ENCODE data around the gene PPFIBP2.
A peak's percentile ranks its signal among the peaks of the same experiment; 100 is the strongest.

PPFIBP2 gene

DNA sequence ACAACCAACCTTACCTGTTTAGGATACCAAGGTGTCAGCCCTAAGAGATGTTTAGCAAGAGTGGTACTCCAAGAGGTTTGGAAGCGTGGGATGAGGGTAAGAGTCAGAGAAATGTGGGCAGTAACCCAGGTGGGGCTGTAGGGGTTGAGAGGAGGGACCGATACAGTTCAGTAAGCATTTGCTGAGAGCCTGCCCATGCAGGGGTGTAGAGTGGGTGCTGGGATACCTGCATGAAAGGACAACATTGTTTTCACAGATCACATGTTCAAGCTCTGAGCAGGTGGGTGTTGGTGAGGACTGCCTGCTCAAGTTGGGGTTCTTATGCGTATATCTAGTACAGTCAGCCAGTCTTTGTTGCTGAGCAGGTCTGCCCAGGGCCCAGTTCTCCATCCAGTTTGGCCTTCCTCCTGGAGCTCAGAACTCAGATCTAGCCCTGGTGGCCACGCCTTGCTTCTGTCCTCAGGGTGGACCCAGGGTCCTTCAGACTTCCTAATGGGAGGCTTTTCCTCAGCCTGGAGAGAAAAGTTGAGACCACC is 14.8 kb downstream of the PPFIBP2 start:
- no peak for DNase-seq

DNA sequence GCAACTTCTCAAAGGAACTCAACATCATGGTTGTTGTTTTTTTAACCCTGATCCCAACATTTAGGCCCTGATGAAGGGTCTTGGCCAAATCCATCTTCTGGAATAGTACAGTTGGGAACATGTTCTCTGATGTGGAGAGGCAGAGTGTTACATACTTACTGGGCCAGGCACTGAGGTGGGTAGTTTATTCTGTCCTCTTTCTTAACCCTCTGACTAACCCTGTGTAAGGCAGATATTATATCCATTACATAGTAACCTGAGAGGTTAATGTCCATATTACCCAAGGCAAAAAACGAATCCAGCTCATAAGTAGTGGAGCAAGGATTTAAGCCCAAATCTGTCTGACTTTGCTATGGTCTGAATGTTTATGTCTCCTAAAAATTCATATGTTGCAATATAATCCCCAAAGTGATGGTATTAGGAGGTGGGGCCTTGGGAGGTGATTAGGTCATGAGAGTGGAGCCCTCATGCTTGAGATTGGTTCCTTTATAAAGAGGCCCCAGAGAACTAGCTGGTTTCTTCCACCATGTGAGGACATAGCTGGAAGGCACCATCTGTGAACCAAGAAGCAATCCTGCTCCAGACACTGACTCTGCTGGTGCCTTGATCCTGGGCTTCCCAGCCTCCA is 16.3 kb downstream of the PPFIBP2 start:
- DNase-seq, result no peak

DNA sequence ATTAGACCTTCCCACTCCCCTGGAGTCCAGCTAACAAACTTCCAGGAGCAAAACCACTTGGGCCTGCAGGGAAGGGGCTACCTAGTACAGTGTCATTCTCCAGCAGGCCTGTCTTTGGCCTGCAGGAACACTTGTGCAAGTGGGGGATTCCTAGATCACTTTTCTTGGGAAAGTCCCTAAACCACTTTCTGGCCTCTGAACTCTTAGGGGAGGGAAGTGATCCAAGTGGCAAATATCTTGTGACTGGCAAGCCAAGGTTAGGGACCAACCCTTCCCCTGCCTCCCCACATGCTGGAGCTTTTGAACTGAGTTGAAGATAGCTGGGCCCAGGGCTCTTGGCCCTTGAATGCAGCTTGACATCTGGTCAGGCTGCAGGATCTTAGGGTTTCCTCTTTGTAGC is 17.2 kb downstream of the PPFIBP2 start:
- no peak for DNase-seq

DNA sequence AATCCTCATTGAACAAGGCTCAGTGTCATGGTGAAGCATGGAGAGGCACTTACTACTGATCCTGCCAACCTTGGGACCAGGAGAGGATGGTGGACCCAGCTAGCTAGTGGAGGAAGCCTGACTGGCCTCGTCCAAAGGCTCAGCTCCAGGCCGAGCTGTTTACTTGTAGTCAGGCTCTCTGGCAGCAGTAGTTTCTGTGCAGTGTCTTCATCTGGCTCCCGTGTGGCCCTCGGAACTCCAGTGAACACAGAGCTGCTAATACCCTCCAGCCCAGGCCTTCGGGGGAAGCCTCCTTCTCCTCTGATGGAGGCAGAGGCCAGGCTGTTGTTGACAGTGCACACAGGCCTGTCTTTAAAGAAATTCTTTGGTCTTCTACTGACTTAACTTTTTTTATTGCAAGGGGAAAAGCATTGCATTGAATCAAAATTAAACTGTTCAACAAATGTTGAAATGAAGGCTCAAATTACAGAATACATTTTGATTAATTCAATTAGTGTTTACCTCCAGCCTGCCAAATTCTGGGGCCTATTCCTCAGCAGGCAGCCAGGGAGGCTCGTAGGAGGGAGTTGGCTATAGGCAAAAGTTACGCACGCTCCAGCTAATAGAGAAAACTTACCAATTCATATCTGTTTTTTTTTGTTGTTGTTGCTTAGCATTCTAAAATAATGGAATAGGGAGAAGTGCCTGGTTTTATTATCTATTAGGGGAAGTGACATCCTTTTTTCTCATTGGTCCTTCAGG is 18.8 kb downstream of the PPFIBP2 start:
- DNase-seq, result peak; percentile 39

DNA sequence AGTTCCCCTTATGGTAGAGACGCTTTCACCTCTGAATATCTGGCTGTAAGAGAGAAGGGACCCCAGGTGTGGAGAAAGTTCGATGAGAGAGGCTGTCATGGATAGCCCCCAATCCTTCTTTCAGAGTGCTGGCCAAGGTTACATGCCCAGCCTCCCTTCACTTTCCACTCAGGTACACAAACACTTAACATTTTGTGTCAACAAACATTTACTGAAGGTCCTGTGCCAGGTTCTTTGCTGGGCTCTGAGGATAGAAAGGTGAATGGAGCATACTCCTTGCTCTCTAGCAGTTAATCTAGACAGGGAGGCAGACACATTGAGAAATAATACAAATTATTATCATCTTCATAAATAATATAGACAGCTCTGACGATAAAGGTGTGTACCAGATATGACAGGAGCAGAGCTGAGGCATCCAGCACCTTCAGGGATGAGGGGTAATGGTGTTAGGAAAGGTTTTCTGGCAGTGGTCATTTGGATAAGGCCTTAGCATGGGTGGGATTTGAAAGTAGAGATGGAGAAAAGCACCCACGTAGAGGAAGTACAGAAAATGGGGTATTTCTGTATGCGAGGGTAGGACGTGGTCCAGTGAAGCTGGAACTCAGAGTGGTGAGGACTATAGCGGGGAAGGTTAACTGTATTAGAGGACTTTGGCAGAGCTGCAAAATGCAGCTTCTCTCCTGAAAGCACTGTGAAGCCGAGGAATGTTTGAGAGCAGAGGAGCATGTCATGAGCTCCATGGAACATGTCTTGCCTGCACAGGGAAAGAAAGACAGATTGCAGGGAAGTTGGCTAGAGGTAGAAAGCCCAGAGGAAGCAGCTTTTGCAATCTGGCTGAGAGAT is 19.6 kb downstream of the PPFIBP2 start:
- DNase-seq, result no peak

DNA sequence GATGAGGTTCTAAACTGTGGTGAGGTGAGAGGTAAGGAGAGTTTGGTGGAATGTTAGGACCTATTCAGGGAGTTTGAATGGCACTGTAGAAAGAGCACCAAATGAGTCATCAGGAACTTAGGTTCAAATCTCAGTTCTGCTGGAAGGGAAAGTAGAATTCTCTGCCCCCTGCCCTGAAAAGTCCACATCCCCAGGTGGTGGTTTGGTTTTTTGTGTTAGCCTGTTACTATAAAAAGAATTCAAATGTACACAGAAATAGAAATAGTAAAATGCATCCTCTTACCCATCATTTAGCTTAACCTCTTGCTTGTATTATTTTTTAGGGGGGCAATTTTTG is 20.2 kb downstream of the PPFIBP2 start:
- DNase-seq, result no peak

DNA sequence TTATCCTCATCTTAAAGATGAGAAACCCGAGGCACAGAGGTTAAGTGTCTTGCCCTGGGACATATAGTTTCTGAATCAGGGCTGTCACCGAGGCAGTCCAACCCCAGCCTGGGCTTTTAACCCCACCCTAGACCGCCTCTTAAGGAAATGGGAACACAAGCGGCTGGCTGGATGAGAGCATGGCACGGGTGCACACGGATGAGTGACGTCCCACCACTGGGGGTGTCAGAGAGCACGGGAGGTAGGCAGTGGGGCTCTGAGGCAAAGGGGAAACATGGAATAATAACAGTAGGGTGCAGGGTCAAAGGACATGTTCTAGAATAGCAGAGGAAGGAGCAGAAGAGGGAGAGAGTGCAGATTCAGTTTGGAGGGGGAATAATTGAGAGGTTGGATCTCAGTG is 22.3 kb downstream of the PPFIBP2 start:
- DNase-seq, result no peak

DNA sequence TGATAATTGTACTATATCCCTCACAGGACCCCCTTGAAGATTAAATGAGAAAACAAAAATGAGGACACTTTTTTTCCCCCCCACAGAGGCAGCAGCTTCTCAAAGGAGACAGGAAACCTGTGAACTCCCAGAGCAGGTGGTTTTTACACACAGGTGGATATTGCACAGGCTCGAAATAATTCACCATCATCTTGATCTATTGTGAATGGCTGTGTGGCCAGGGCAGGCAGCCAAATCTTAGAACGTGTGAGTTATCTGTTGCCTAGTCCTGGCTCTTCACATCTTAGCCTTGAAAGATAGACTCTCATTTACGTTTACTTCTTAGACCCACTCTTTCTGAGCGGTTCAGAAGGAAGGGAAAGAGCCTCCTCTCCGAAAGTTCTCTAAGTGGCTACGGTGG is 23.5 kb downstream of the PPFIBP2 start:
- DNase-seq, result no peak

DNA sequence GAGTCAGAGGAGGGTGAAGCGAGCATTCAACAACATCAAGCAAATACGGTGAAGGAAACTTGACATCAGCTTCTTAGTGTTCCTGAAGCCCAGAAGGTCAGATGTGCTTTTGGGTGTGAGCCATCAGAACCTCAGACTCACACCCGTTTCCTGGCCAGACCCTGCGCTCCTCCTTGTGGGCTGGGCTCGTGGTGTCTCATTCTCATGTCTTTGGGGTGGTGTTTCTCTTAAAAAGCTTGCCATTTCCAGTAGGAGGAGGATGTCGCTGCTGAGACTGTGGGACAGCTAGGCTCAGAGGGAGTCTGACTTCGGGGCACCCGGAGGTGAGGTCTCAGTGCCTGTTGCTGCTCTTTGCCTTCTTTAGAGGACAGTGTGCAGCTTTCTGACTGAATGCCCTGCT is 24.2 kb downstream of the PPFIBP2 start:
- peak; percentile 34 for DNase-seq

DNA sequence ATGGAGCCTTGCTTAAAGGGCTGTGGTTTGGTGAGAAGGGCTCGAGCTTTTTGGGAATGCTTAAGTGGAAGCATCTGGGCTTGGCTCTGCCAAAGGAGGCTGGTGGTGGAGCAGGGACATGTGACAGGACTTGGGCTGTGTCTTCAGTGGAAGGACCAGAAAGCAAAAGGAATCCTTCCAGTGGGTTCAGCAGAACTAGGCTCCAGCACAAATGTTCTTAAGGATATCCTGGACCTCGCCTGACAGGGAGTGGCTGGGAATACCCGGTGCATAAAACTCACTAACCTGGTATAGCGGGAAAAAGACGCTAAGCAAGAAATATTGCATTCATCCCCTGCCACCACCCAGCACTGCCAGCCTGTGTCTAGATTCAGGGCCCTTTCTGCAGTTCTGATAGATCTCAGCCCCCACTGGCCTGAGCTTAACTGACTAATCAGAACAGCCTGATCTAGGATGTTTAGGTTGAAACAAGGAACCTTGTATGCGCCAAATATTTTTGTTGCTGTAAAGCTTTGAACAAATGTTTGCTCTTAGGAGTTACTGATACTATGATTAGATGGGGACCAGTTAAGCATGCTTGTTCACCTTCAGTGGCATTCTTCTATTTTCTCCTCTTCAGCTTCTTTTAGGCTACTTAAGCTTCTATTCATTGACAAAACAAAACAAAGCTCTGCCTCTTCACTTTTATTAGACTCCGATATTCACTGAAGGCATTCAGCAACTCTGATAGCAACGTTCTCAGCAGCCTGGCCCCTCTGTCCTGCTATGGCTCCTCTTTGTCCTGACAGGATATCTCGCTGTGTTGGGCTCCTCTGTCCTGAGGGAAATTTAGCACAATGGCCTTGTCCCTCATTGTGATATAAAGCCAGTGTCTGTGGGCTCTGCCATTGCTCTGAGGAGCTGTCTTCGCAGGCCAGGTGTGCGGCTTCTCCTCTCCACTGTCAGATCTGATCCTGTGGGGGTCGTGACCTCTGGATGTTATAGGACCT is 25.0 kb downstream of the PPFIBP2 start:
- no peak for DNase-seq

DNA sequence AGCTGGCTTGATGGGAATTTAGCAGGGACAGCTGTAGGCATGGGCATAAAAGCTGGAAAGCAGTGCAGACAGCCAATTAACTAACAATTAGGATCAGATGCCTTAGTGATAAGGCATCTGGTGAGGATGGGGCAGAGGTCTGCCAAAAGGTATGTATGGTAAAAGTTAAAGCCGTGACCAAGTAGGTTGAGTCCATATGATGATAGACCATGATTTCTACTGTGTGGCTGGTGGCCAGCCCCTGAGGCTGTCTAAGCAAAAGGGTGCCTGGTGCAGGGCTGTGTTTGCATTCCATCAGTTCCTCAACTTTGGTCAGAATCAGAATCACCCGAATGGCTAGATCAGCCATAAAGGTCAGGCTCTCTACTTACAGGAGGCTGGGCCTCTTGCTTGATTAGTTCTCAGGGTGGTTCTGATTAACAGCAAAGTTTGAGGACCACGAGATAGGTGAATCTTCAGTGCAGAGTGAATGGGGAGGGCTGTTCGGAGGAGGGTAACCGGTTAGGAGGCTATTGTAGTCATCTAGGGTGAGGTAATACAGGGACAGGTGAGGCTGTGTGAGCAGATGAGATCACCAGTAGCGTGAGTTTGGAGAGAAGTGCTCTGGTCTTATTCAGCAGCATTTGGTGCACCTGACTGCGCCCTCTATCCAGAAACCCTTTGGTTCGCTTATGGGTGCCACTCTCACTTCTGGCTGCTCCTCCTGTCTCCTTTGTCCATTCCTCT is 27.2 kb downstream of the PPFIBP2 start:
- DNase-seq, result no peak

DNA sequence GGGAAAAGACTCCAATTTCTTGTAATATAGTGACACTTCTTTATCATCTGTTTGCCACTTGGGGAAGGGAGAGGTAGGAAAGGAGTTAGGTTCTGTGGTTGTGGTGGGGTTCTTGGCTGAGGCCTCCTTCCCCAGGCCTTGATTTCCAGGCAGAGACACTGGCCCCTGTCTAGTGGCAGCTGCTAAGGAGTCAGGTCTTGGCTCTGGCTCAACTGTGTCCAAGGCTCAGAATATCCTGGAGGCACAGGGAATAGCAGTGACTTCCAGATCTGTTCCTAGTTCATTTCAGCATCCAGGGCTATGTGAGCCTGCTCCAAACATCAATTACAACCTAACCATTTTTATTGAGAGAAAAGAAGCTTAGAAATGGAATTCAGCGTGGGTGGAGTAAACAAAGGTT is 29.5 kb downstream of the PPFIBP2 start:
- no peak for DNase-seq

DNA sequence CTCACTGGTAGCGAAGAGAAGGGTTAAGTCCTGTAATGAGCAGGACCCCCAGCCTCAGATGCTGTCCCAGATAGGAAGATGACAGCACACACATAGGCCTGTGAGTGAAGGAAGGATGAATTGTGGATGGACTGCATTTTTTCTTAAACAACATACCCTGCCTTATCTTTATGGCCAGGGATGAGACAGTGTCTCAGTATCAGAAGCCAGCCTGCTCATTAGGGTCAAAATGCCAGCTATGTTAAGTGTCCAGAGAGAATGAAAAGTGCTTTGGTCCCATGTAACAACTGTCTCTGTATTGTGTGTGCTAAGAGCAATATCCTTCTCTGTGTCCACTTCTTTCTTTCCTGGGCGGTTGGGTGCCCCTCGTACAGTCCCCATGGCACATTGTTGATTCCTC is 30.2 kb downstream of the PPFIBP2 start:
- DNase-seq, result no peak

DNA sequence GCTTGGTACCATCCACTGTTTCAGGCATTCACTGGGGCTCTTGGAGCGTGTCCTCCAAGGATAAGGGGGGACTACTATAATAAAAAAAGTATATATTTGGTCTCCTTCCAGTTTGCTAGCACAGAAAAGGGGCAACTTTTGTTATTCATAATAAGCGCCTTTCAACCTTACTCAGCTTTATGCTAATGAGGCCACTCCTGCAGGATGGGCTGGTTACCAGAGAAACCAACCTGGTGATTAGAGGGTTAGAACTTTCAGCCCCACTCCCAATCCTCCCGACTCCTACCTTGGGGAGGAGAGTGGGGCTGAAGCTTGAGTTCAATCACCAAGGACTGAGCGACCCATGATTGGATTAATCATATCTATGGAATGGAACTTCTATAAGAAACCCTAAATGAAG is 31.8 kb downstream of the PPFIBP2 start:
- DNase-seq, result no peak

DNA sequence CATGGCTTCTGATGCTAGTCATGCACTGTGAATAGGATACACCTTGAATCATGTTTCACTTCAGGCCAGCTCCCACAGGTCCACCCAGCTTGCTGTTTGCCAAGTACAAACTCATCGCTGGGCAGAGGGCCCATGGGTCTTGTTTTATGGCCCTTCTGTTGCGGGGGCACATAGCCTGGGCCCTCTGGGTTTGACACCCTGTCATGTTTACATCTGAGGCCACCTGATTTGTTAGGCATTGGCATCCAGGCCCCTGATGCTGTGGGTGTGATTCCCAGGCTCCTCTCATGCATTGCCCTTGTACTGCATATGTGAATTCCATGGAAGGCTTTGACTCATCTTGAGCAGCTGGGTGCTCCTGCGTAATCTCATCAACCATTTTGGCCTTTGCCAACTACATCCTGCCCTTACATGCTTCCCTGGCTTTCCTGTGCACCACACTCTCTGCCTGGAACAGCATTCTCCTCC is 32.6 kb downstream of the PPFIBP2 start:
- DNase-seq, result no peak

DNA sequence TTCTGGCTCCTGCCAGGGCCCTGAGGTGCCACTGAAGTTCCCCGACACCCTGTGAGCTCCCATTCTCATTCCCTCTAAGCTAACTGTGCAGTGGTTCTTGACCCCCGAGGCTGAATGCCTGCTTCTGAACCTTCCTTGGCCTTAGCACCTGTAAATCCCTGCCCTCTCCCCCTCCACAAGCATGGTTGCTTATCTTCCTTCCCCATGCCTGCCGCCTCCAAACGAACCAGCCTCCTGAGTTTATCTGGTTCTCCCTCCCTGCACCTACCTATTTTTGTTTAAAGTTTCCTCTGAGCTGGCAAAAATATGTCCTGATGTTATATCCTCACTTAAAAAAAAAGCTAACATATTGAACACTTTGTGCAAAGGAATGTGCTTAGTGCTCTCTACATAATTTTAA is 33.9 kb downstream of the PPFIBP2 start:
- no peak for DNase-seq

DNA sequence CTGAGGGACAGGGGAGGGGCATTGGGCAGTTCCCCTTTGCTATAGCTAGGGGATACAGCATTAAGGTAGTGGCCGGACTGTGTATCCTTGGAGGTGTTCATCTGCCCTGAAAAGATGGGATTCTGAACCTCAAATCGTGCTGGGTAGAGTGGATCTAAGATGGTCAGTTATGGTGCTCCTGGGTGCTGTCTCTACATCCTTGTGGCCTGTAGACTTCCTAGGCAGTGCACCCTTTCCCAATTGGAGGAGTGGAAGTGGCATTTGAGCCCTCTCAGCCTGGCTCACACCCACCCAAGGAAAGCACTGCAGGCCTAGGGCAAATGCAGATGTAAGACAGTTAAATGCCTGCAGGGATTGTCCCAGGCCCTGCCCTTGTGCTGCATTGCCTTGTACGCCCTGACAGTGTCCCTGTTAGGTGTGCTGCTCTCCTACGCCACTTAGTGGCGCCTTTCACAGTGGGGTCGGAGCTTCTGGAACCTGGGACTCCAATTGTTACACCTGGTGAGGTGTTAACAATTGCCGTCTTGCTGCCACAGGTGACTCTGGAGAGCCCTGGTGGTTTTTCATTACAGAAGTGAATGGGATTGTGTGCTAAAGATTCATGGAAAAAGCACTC is 35.0 kb downstream of the PPFIBP2 start:
- no peak for DNase-seq

DNA sequence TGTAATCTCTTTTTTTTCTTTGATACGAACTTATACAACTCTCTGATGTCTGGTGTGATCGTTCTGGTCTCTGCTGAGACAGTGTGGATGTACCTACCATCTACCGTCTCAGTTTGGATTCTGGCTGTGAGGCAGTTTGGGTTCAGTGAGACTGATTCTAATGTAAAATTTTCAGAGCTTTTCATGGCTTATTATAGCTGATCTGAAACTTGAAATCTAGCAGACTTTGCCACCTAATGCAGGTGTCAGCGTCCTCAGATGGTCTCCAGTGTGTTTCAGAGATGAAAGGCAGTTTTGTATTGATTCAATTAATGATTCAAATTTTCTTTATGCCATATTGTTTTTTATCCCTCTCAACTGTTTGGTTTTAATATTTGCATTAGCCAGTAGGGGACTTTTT is 35.9 kb downstream of the PPFIBP2 start:
- no peak for DNase-seq

DNA sequence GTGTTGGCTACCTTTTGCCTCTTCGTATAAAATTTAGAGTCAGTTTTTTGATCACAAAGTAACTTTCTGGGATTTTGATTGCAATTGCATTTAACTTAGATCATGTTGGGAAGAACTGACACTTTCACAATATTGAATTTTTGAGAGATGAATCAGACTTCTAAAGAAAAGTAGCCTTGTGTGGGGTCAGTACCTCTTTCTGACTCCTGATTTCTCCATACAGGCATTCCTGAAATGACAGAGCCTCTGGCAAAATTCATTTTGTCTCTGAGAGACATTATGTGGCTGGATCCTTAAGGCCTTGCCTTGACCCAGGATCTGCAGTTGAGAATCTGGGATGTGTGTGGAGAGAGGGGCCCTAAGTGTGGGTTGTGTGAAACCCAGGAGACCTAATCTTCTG is 37.8 kb downstream of the PPFIBP2 start:
- no peak for DNase-seq

DNA sequence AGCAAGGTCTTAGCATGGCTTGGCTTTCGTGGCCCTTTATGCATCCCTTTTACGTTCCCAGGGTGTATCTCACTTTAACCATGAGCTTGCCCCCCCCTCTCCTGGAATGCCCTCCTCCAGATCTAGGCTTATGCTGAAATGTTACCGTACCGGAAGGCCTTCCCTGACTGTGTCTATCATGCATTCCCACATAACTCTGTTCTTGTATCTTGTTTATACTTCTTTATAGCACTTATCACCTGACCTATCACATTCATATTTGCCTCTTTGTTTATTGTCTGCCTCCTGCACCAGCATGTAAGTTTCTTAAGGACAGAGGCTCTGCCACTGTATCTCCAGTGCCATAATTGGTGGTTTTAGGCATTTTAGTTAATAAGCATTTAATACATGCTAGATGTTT is 38.9 kb downstream of the PPFIBP2 start:
- DNase-seq, result no peak

DNA sequence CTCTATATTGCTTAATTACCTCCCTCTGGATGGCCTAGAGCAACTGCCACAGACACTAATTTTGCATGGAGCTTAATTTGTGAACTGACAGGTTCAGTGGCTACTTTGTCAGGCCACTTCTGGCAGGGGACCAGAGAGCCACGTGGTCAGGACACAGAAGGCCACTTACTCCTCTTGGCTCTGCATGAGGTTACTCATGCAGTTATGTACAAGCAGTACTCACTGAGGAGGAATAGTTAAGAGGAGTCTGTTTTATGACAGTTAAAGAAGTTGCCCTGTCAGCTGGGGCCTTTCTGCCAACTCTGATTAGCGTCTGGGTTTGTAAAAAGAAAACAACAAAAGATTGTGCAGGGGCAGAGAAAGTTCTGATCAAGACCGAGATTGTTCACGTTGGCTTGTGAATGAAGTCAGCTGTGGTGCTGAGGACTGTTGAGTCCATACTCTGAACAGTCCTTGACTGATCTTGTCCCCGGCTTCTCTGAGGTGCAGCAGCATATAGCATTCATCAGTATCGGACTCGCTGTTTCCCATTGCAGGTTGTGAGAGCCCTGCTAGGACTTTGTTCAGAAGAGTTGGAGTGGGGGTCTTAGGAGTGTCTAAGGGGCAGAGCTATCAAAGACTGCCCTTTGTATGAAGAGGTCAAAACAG is 41.4 kb downstream of the PPFIBP2 start:
- no peak for DNase-seq
